ENCODE results near the gene CACNG8. TPM values are rescaled to one million over a fixed set of nuclear protein-coding genes. Genes with fewer than 3 reads are reported as not detected.

Gene CACNG8
- not detected for total RNA-seq

GRCh38 chr19:53962887-53963431 lies at the start of gene CACNG8:
Gene CACNG8 (plus strand): TSS chr19:53962937.
- no peaks in the 10 kb centered on the region for H3K27me3 ChIP-seq (replicated peaks; ENCODE audit: insufficient read depth)
- H3K4me1 ChIP-seq (ENCODE audit: control insufficient read depth in 1 of 2, low read depth in 2 of 2), result no peaks in the 10 kb centered on the region
- TF ChIP-seq, protein P1, sequence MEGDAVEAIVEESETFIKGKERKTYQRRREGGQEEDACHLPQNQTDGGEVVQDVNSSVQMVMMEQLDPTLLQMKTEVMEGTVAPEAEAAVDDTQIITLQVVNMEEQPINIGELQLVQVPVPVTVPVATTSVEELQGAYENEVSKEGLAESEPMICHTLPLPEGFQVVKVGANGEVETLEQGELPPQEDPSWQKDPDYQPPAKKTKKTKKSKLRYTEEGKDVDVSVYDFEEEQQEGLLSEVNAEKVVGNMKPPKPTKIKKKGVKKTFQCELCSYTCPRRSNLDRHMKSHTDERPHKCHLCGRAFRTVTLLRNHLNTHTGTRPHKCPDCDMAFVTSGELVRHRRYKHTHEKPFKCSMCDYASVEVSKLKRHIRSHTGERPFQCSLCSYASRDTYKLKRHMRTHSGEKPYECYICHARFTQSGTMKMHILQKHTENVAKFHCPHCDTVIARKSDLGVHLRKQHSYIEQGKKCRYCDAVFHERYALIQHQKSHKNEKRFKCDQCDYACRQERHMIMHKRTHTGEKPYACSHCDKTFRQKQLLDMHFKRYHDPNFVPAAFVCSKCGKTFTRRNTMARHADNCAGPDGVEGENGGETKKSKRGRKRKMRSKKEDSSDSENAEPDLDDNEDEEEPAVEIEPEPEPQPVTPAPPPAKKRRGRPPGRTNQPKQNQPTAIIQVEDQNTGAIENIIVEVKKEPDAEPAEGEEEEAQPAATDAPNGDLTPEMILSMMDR (IDR thresholded peaks at IDR 0.05), result no peak
- no peak within 1 kb of the TSS for H3K4me3 ChIP-seq
- H3K9me3 ChIP-seq, result no peaks in the 10 kb centered on the region
- no peak within 1 kb of the TSS for H3K27ac ChIP-seq
- H3K36me3 ChIP-seq, result no peaks in the 10 kb centered on the region
- no peak for ATAC-seq (ENCODE audit: insufficient number of reproducible peaks, low FRiP score, low read depth)
- no peak for DNase-seq (ENCODE audit: low spot score)

DNA sequence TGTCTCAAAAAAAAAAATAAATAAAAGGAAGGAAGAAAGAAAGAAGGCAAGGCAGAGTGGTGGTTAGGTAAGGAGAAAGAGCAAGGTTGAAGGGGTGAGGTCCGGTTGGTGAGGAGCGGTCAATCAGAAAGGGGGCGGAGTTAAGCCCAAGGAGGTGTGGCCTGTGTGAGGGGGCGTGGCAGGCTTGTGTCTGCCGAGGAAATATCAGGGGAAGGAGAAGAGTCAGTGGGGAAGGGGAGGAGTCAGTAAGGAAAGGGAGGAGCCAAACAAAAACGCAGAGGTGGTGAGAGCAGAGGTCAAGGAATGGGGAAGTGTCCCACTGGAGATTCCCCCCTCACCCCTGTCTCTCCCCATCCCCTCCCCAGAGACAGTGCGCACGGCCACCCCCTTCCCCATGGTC lies 47.7 kb upstream of the CACNG8 start:
- Histone ChIP-seq H3K27me3 (replicated peaks; ENCODE audit: insufficient read depth) (no peaks in the 10 kb centered on the region), H3K4me3 (no peak overlapping the region), H3K36me3 (no peaks in the 10 kb centered on the region), H3K9me3 (no peaks in the 10 kb centered on the region), H3K27ac (no peak overlapping the region), H3K4me1 (ENCODE audit: control insufficient read depth in 1 of 2, low read depth in 2 of 2) (no peaks in the 10 kb centered on the region)
- ATAC-seq (ENCODE audit: insufficient number of reproducible peaks, low FRiP score, low read depth) (no peak), DNase-seq (ENCODE audit: low spot score) (no peak)
- TF ChIP-seq, protein P1 (IDR thresholded peaks at IDR 0.05), result no peak

DNA sequence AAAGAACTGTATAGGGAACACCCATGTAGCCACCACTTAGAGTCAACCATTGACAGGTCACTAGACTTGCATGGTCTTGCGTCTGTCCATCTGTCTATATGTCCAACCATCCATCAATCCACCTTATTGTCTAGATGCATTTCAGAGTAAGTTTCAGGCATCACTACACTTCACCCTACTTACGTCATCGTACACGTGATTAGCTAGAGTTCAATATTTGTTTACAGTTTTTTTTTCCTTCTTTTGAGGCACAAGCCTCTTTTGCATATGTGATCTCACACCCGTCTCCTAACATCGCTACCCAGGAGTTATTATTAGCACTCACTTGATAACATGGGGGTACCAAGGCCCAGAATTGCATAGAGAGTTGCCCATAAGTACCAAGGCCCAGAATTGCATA lies 46.7 kb upstream of the CACNG8 start:
- DNase-seq (ENCODE audit: low spot score) (no peak), ATAC-seq (ENCODE audit: insufficient number of reproducible peaks, low FRiP score, low read depth) (no peak)
- H3K36me3 ChIP-seq, result no peaks in the 10 kb centered on the region
- H3K27me3 ChIP-seq (replicated peaks; ENCODE audit: insufficient read depth), result no peaks in the 10 kb centered on the region
- TF ChIP-seq, protein P1 (IDR thresholded peaks at IDR 0.05), result no peak
- H3K4me1 ChIP-seq (ENCODE audit: control insufficient read depth in 1 of 2, low read depth in 2 of 2), result no peaks in the 10 kb centered on the region
- no peak overlapping the region for H3K4me3 ChIP-seq
- H3K9me3 ChIP-seq, result no peaks in the 10 kb centered on the region
- no peak overlapping the region for H3K27ac ChIP-seq

DNA sequence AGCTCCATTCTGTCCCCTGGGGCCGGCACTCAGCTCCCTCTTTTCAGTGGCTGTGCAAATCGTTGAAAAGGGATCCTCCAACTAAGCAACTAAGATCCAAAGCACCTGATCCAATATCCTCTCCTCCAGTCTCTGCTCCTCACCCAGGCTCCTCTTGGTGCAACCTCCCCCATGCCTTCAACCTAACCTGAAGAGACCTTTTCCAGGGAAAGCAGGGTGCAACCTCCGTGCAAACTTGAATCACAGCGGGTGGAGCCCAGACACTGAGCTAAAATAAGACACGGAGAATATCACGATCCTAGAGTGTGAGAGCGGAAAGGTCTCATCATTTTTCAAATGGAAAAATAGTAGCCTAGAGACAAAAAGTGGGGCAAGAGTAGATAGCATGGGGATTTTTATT lies 45.4 kb upstream of the CACNG8 start:
- H3K4me1 ChIP-seq (ENCODE audit: control insufficient read depth in 1 of 2, low read depth in 2 of 2), result no peaks in the 10 kb centered on the region
- ATAC-seq (ENCODE audit: insufficient number of reproducible peaks, low FRiP score, low read depth) (no peak), DNase-seq (ENCODE audit: low spot score) (no peak)
- no peak overlapping the region for H3K4me3 ChIP-seq
- TF ChIP-seq, protein P1 (IDR thresholded peaks at IDR 0.05), result no peak
- no peaks in the 10 kb centered on the region for H3K9me3 ChIP-seq
- H3K27ac ChIP-seq, result no peak overlapping the region
- no peaks in the 10 kb centered on the region for H3K27me3 ChIP-seq (replicated peaks; ENCODE audit: insufficient read depth)
- H3K36me3 ChIP-seq, result no peaks in the 10 kb centered on the region

DNA sequence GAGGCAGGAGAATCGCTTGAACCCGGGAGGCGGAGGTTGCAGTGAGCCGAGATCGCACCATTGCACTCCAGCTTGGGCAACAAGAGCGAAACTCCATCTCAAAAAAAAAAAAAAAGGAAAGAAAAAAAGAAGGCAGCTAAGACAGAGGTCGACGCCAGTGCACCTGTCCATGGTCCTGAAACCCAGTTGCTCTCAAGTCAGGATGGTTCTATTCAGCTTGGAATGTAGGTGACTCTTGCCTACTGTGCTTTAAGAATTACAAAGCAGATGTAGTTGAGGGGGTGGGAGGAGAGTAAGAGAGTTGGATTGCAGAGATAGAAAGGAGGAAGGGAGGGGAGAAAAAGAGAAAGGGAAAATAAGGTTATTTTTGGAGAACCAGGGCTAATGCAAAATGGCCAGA lies 35.0 kb upstream of the CACNG8 start:
- H3K27me3 ChIP-seq (replicated peaks; ENCODE audit: insufficient read depth), result no peaks in the 10 kb centered on the region
- TF ChIP-seq, protein P1 (IDR thresholded peaks at IDR 0.05), result no peak
- no peak overlapping the region for H3K27ac ChIP-seq
- DNase-seq (ENCODE audit: low spot score) (no peak), ATAC-seq (ENCODE audit: insufficient number of reproducible peaks, low FRiP score, low read depth) (no peak)
- H3K4me3 ChIP-seq, result no peak overlapping the region
- no peaks in the 10 kb centered on the region for H3K4me1 ChIP-seq (ENCODE audit: control insufficient read depth in 1 of 2, low read depth in 2 of 2)
- H3K9me3 ChIP-seq, result no peaks in the 10 kb centered on the region
- H3K36me3 ChIP-seq, result no peaks in the 10 kb centered on the region

All from thoracic aorta (tissue), 2 donors.